ENCODE data around the gene ASXL1. TPM values are rescaled to one million over a fixed set of nuclear protein-coding genes. Genes with fewer than 3 reads are reported as not detected.

Gene ASXL1
- polyA plus RNA-seq, 1 of the 3 experiments (the other 2 are of a cell fraction), result 36.6 TPM

DNA sequence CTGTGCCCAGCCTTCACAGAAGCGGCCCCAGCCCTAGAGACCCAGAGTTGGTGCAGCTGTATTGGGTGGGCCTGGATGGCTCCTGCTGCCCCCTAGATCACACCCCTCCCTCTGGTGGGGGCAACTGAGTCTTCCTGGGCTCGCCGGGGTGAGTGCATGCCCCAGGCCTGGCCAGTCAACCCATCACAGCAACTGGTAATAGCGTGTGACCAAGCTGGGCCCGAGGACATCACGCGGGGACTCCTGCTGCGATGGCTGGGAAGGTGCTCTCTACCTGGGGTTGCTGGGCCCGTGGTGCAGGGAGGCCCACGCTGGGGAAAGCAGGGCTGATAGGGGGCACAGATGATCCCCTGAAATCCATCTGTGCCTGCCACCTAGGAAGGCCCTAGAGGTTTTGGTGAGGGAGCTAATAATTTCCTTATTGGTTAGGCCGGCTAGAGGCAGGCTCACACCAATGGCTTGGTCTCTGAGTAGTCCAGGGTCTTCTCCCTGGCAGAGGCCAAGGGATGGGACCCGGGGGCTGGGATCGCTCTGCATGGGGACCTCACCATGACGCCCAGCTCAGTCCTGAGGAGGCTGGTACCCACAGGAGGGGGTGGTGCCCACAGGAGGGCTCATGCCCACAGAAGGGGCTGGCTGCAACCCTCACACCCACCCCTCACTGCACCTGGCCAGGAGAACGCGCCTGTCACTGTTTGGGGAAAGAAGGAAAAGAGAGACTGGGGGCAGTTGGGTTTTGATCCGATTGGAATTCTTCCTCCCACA is 103.9 kb downstream of the ASXL1 start (continued):
- TF ChIP-seq, protein P1, sequence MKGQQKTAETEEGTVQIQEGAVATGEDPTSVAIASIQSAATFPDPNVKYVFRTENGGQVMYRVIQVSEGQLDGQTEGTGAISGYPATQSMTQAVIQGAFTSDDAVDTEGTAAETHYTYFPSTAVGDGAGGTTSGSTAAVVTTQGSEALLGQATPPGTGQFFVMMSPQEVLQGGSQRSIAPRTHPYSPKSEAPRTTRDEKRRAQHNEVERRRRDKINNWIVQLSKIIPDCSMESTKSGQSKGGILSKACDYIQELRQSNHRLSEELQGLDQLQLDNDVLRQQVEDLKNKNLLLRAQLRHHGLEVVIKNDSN (IDR thresholded peaks at IDR 0.05; ENCODE audit: borderline replicate concordance, low read depth), result no peak
- TF ChIP-seq ELF1 (IDR thresholded peaks at IDR 0.05), result no peak
- no peak for TF ChIP-seq REST (IDR thresholded peaks at IDR 0.05; ENCODE audit: low read depth, low read length)

- DNase-seq, result peak; percentile 59
- H3K27ac ChIP-seq (ENCODE audit: low read depth in 2 of 2, low read length in 1 of 2), result peak overlapping the region in 1 of 2 experiments; percentile 59; a peak in 1 of 4 replicates
- 96% methylated on average over 7 of the region's 15 CpGs for WGBS (ENCODE audit: low lambda C conversion rate)
- H3K9me3 ChIP-seq, result no peaks in the 10 kb centered on the region
- H3K36me3 ChIP-seq (replicated peaks in 1 of 2; ENCODE audit: control insufficient read depth in 1 of 2, insufficient read depth in 2 of 2, low read length in 1 of 2), result peaks cover 9 to 11% of the 10 kb centered on the region in 2 experiments
- no peak overlapping the region for H2AFZ ChIP-seq (ENCODE audit: low read depth)
- CTCF ChIA-PET, result interaction anchor here (1.0 to 1.4 kb wide), 3 partner anchors 8 to 15 kb away, joined by 3 read pairs; no protein-coding TSS in a partner anchor
- no peak overlapping the region for H3K4me3 ChIP-seq (ENCODE audit: low read depth in 2 of 2, low read length in 1 of 2)
- H3K9me2 ChIP-seq, result no peaks in the 10 kb centered on the region
- POLR2A ChIA-PET, result no interaction called here
- TF ChIP-seq TAF1 (IDR thresholded peaks at IDR 0.05; ENCODE audit: borderline replicate concordance, low read depth, low read length), result no peak
- 0 out of 2 replicates have a peak, but pooled peaks have one; percentile 10 for TF ChIP-seq RCOR1 (IDR thresholded peaks at IDR 0.05; ENCODE audit: low read length)
- H3K27me3 ChIP-seq (ENCODE audit: insufficient read depth), result no peaks in the 10 kb centered on the region
- H3K9ac ChIP-seq, result no peak overlapping the region
- no peak overlapping the region for H3K4me2 ChIP-seq
- peaks cover 74% of the 10 kb centered on the region for H3K79me2 ChIP-seq (ENCODE audit: insufficient read depth)
- H3K4me1 ChIP-seq (ENCODE audit: control insufficient read depth in 1 of 2, insufficient read depth in 2 of 2, low read depth in 1 of 2, low read length in 1 of 2), result peaks cover 0 to 61% of the 10 kb centered on the region in 2 experiments; a peak in 3 of 4 replicates
- peaks cover 8% of the 10 kb centered on the region for H3F3A ChIP-seq (replicated peaks; ENCODE audit: insufficient read depth)
- peaks cover 23% of the 10 kb centered on the region; the same call in 1 of the 2 replicates for H4K20me1 ChIP-seq (ENCODE audit: insufficient read depth)
These were observed 104.9 kb downstream of the ASXL1 start for GRCh38 chr20:32462900-32463641.
